ENCODE measurements around the gene MLF2.

GRCh38 chr12:6787309-6787708, 34.4 kb upstream of the MLF2 start:
- TF ChIP-seq CTCF (IDR thresholded peaks at IDR 0.05) (no peak), POLR2A (IDR thresholded peaks at IDR 0.05) (no peak)

Data from adrenal gland (tissue), 5 donors.